ENCODE results near the gene STIM1.

STIM1 gene

GRCh38 chr11:3911908-3912505 is 56.5 kb downstream of the STIM1 start:
- Histone ChIP-seq H3F3A (ENCODE audit: control insufficient read depth, insufficient read depth) (no peaks in the 10 kb centered on the region), H3K79me2 (ENCODE audit: control insufficient read depth, low read length) (no peaks in the 10 kb centered on the region)
- TF ChIP-seq EZH2phosphoT487 (IDR thresholded peaks at IDR 0.05; ENCODE audit: borderline replicate concordance, low read length) (no peak), CTCF (IDR thresholded peaks at IDR 0.05; ENCODE audit: low read depth, low read length, poor library complexity, severe bottlenecking) (no peak)

DNA sequence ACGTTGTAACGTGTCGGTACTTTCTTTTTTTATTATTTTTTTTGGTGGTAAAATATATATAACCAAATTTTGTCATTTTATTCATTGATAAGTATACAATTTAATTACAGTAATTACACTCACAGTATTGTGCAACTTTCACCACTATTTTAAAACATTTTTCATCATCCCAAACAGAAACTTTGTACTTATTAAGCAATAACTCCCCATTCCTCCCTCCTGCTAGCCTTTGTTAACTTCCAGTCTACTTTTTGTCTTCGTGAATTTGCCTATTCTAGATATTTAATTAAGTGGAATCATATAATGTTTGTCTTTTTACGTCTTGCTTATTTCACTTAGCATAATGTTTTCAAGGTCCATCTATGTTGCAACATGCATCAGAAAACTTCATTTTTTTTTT is 58.5 kb downstream of the STIM1 start:
- Histone ChIP-seq H3K4me1 (ENCODE audit: control insufficient read depth, low read length) (peaks cover 30% of the 10 kb centered on the region), H3K79me2 (ENCODE audit: control insufficient read depth, low read length) (no peaks in the 10 kb centered on the region), H4K20me1 (ENCODE audit: control insufficient read depth, insufficient read depth, low read depth, low read length) (no peaks in the 10 kb centered on the region), H3K9me2 (replicated peaks; ENCODE audit: control insufficient read depth, low read length) (no peaks in the 10 kb centered on the region), H3K27ac (ENCODE audit: low read depth, low read length) (no peak overlapping the region), H3F3A (ENCODE audit: control insufficient read depth, insufficient read depth) (no peaks in the 10 kb centered on the region), H3K27me3 (ENCODE audit: control insufficient read depth, low read length) (no peaks in the 10 kb centered on the region), H3K4me2 (ENCODE audit: low read length) (no peak overlapping the region), H3K36me3 (ENCODE audit: control insufficient read depth, low read length) (no peaks in the 10 kb centered on the region), H3K4me3 (ENCODE audit: low read length) (no peak overlapping the region), H3K9me3 (ENCODE audit: control insufficient read depth, insufficient read depth, low read length) (no peaks in the 10 kb centered on the region)
- TF ChIP-seq EZH2phosphoT487 (IDR thresholded peaks at IDR 0.05; ENCODE audit: borderline replicate concordance, low read length) (no peak), CTCF (IDR thresholded peaks at IDR 0.05; ENCODE audit: low read depth, low read length, poor library complexity, severe bottlenecking) (no peak)

More at GRCh38 chr11:3911908-3912505, 56.5 kb downstream of the STIM1 start:
- no peak overlapping the region for H3K4me2 ChIP-seq (ENCODE audit: low read length)
- no peak overlapping the region for H3K4me3 ChIP-seq (ENCODE audit: low read length)
- H3K36me3 ChIP-seq (ENCODE audit: control insufficient read depth, low read length): no peaks in the 10 kb centered on the region
- no peaks in the 10 kb centered on the region for H4K20me1 ChIP-seq (ENCODE audit: control insufficient read depth, insufficient read depth, low read depth, low read length)
- no peak overlapping the region for H3K27ac ChIP-seq (ENCODE audit: low read depth, low read length)
- peaks cover 27% of the 10 kb centered on the region for H3K4me1 ChIP-seq (ENCODE audit: control insufficient read depth, low read length)
- no peaks in the 10 kb centered on the region for H3K27me3 ChIP-seq (ENCODE audit: control insufficient read depth, low read length)
- H3K9me3 ChIP-seq (ENCODE audit: control insufficient read depth, insufficient read depth, low read length): no peaks in the 10 kb centered on the region
- no peaks in the 10 kb centered on the region for H3K9me2 ChIP-seq (replicated peaks; ENCODE audit: control insufficient read depth, low read length)

GRCh38 chr11:3914805-3915204 is 59.3 kb downstream of the STIM1 start:
- Histone ChIP-seq H3F3A (ENCODE audit: control insufficient read depth, insufficient read depth) (no peaks in the 10 kb centered on the region), H3K79me2 (ENCODE audit: control insufficient read depth, low read length) (no peaks in the 10 kb centered on the region; the same call in 1 of the 2 replicates), H3K4me1 (ENCODE audit: control insufficient read depth, low read length) (peaks cover 35% of the 10 kb centered on the region), H3K4me2 (ENCODE audit: low read length) (no peak overlapping the region), H4K20me1 (ENCODE audit: control insufficient read depth, insufficient read depth, low read depth, low read length) (no peaks in the 10 kb centered on the region), H3K9me3 (ENCODE audit: control insufficient read depth, insufficient read depth, low read length) (no peaks in the 10 kb centered on the region), H3K27ac (ENCODE audit: low read depth, low read length) (no peak overlapping the region), H3K27me3 (ENCODE audit: control insufficient read depth, low read length) (no peaks in the 10 kb centered on the region), H3K36me3 (ENCODE audit: control insufficient read depth, low read length) (no peaks in the 10 kb centered on the region), H3K9me2 (replicated peaks; ENCODE audit: control insufficient read depth, low read length) (no peaks in the 10 kb centered on the region), H3K4me3 (ENCODE audit: low read length) (no peak overlapping the region)
- TF ChIP-seq CTCF (IDR thresholded peaks at IDR 0.05; ENCODE audit: low read depth, low read length, poor library complexity, severe bottlenecking) (no peak), EZH2phosphoT487 (IDR thresholded peaks at IDR 0.05; ENCODE audit: borderline replicate concordance, low read length) (no peak)
